T-helper 1 cell (primary cell): ENCODE measurements around the gene ADCK1.
"Not testable (repeated sequence)": the region's sequence is repeated elsewhere in the genome, so short reads cannot be mapped to it uniquely, and the experiment has no call there.

ENCODE experiments used
- DNase-seq, 5 donors: peaks; one replicate each; pipeline ENCODE4 v3.0.0-alpha.2; 2012 to 2020
- total RNA-seq, 4 donors: gene quantifications; one replicate each; lab custom pipeline; 2026; lab: John Stamatoyannopoulos, UW

Gene ADCK1
- 3.9 to 8.6 (median 5.8) reads per million in 4 donors for total RNA-seq

- peak; percentile 62 to 82 (median 76) for DNase-seq
Measured at GRCh38 chr14:77799863-77800730, at the start of gene ADCK1. Gene ADCK1, plus strand, starts transcription at chr14:77800109. Its CDS starts 18,870 bp downstream, at chr14:77818979.

GRCh38 chr14:77752266-77752665, 47.6 kb upstream of the ADCK1 start:
- no peak for DNase-seq

DNA sequence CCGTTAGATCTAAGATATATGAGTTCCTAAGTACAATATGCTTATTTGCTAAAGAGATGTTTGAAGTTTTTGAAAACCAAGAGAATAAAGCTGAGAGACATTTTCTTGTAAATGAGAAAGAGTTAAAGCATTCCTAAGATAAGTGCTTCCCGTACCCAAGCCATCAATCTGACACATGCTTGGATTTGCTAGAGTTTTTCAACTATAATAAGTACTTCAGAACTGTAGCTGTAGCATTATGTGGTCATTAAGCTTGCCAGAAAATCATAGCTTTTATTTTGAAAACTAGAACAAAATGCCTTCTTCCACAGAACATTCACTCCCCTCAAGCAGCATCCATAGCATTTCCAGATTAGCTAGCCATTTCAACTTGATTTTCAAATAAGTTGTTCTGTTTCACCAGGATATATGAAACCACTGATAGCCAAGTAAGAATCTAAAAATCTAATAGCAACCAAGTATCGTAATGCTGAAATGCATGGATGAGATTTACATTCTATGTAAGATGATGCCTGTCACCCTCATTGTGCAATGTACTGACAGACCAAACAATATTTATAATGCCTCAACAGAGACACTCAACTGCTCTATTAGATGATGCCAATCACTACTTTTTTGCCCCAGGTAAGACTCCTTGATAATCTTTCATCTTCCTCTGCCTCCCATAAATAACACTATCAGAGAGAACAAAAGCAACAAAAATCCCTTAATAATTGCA, 47.0 kb upstream of the ADCK1 start:
- no peak for DNase-seq

GRCh38 chr14:77760381-77761204, 39.3 kb upstream of the ADCK1 start, which contains the start of gene SNW1:
Gene SNW1, minus strand, starts transcription at chr14:77761156. Its CDS starts 29 bp downstream, at chr14:77761127.
- DNase-seq, result peak; percentile 81 to 95 (median 86)

- no peak for DNase-seq
Measured at GRCh38 chr14:77761205-77761931, 38.5 kb upstream of the ADCK1 start.

GRCh38 chr14:77763316-77763715, 36.6 kb upstream of the ADCK1 start:
- DNase-seq, result no peak

GRCh38 chr14:77763978-77764377, 35.9 kb upstream of the ADCK1 start:
- DNase-seq, result no peak

DNA sequence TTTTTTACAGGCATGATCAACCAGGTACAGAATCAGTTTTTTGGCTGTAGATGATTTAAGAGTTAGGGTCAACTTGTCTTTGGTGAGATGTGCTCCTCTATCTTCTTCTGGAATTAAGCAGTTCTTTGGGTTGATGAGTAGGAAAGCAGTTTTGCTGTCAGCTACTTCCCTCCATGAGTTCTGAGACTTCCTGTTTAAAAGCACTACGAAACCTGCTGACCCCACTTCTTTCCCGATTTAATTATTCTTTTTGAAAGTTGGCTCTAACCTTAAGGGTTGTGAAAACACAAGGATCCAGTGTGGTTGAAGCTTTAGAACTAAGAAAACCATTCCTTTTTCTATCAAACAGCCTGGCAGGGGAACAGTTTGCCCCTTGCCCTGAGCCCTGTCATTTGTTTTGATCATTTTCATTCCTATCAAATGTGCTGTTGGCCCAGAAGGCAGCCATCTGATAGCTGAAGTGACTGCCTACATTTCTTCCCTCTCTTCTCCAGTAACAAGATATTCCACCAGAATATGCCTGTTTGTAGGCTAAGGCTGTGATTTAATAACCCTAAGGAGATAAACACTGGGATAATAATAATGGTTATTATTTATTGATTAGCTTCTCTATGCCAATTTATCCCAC, 31.4 kb upstream of the ADCK1 start:
- not testable (repeated sequence) for DNase-seq

GRCh38 chr14:77773966-77774365, 25.9 kb upstream of the ADCK1 start:
- DNase-seq, result not testable (repeated sequence)

- DNase-seq, result no peak
Measured at GRCh38 chr14:77782202-77782601, 17.7 kb upstream of the ADCK1 start.

- no peak for DNase-seq
Measured at GRCh38 chr14:77786148-77786547, 13.8 kb upstream of the ADCK1 start.

GRCh38 chr14:77790566-77791224, 9.2 kb upstream of the ADCK1 start:
- no peak for DNase-seq

DNA sequence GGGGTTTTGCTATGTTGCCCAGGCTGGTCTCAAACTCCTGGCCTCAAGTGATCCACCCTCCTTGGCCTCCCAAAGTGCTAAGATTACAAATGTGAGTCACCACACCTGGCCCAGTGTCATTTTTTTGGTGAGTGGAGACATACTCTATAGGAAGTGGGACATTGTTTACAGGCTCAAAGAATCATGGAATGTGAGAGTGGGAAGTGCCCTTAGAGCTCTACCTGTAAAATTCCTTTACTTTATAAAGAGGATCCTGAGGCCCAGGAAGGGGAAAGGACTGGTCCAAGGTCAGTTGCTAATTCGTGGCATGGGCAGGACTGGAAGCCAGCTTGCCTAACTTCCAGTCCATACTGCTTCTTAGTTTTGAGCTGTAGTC, 8.7 kb upstream of the ADCK1 start:
- DNase-seq, result no peak

DNA sequence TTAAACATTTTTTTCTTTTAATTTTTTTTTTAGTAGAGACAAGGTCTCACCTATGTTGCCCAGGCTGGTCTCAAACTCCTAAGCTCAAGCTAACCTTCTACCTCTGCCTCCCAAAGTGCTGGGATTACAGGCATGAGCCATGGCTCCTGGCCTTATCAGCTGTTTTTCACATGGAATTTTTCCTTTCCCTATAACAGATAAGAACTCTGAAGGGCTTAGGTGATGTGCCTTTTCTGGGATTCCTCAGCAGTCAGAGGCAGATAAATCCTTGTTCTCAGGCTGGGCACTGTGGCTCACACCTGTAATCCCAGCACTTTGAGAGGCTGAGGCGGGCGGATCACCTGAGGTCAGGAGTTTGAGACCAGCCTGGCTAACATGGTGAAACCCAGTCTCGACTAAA, 6.7 kb upstream of the ADCK1 start:
- DNase-seq, result not testable (repeated sequence)

- DNase-seq, result no peak
Measured at GRCh38 chr14:77794357-77794756, 5.6 kb upstream of the ADCK1 start.

DNA sequence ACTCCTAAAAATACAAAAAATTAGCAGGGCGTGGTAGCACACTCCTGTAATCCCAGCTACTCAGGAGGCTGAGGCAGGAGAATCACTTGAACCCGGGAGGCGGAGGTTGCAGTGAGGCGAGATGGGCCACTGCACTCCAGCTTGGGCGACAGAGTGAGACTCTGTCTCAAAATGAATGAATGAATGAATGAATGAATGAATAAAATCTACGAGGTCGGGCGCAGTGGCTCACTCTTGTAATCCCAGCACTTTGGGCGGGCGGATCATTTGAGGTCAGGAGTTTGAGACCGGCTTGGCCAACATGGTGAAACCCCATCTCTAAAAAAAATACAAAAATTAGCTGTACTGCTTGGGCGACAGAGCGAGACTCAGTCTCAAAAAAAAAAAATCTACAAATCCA, 453 bp upstream of the ADCK1 start:
- not testable (repeated sequence) for DNase-seq

- no peak for DNase-seq
Measured at GRCh38 chr14:77800814-77801213, 905 bp downstream of the ADCK1 start.

DNA sequence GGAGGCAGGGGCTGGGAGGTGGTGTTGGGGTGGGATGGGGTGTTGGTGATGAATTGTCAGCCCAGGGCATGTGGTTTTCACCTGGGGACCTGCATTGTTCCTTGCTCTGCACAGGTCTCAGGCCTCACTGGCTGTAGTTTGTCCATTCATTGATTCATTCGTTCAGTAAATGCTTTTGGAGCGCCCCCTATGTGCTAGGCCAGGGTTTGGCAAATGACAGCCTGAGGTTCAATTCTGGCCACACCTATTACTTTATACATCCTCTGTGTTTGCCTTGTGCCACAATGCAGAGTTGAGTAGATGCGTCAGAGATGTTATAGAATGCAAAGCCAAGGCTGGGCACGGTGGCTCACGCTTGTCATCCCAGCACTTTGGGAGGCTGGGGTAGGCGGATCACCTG, 4.7 kb downstream of the ADCK1 start:
- peak in 1 of 5 donors; percentile 28 for DNase-seq

- no peak for DNase-seq
Measured at GRCh38 chr14:77805706-77806105, 5.8 kb downstream of the ADCK1 start.

GRCh38 chr14:77808250-77808649, 8.3 kb downstream of the ADCK1 start:
- no peak for DNase-seq

DNA sequence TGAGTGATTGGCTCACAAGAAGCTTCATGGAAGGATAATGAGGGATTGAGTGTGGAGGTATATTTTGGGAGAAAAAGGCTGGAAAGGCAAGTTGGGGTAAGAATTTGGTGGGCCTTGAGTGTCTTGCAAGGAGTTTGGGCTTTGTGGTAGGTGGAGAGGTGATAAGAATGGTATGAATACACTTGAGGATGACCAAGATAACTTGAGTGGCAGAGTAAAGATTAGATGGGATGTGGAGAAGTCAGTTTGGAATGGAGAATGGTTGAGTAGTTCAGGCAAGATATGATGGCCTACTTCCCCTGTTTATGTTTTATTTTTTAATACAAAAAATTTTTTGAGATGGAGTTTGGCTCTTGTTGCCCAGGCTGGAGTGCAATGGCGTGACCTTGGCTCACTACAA, 9.1 kb downstream of the ADCK1 start:
- DNase-seq, result no peak
